KG1 (cell line): Measurements from ENCODE around the gene HDDC2.

Experiments
- DNase-seq: peaks from one replicate; lab custom pipeline; 2025; lab: John Stamatoyannopoulos, UW

The HDDC2 gene

GRCh38 chr6:125269328-125269985 lies 32.3 kb downstream of the HDDC2 start:
- no peak for DNase-seq

GRCh38 chr6:125268765-125269164 lies 33.0 kb downstream of the HDDC2 start:
- no peak for DNase-seq

GRCh38 chr6:125267806-125268523 lies 33.8 kb downstream of the HDDC2 start:
- DNase-seq: no peak

- no peak for DNase-seq
These were observed 37.3 kb downstream of the HDDC2 start for GRCh38 chr6:125264476-125264875.

DNA sequence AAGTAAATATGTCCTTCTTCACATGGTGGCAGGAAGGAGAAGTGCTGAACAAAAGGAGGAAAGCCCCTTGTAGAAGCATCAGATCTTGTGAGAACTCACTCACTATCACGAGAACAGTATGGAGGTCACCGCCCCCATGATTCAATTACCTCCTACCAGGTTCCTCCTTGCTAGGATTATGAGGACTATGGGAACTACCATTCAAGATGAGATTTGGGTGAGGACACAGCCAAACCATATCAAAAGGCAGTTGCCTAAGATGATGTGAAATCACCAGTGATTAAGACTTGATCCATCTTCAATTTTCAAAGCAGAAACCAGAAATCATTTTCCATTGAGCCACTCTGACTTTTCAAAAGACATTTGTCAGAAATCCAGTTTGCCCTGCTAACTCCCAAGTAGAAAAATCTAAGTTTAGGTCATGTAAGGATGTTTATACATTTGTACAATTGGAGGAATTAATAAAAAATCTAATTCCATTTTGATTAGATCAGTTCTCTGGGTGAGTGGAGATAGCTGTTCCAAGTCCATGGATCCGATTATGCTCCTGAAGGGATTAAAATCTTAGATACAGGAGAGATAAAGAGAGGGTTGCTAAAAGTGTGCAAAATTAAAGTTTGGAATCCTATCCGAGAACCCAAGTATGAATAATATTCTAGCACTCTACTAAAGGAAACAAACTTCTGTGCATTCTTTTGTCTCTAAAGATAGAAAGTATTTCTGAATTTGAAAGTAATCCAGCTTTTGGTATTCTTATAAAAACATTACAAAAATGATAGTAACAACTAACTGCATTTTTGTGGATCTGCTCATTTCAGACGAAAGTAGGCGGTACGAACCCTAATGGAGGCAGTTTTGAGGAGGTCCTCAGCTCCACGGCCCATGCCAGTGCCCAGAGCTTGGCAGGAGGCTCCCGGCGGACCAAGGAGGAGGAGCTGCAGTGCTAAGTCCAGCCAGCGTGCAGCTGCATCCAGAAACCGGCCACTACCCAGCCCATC lies 39.5 kb downstream of the HDDC2 start:
- DNase-seq: no peak

- no peak for DNase-seq
These were observed 42.4 kb downstream of the HDDC2 start for GRCh38 chr6:125259354-125259736.

DNA sequence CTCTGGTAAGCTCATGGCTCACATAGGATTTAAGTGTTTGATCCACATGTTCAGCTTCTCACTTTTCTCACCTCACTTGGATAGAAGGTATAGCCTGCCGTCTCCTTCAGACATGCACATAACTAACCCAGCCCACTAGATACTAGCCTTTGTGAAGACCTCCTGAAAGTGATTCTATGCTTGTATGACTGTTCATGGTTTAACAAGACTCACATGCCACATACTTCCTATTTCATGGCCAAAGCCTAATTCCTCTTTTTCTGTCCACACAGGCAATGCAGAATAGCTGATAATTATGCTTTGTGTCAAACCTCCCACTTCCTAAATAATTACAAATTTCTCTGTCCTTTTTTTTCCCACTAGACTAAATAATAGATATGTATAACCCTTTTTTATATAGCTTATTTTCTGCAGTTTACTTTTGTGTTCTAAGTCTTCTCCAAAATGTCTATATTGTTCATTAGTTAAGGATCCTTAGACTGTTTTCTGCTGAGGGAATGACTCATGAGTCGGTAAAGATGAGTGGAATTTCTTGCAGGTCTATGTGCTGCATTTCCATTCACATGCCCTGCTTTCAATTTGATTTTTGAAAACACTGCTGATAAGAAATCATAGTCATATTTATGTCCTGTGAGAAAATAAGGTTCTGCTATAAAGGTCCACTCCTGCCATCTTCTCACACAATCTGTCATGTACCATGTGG lies 43.0 kb downstream of the HDDC2 start:
- peak; percentile 16 for DNase-seq

GRCh38 chr6:125257351-125257750 lies 44.4 kb downstream of the HDDC2 start:
- DNase-seq: no peak

- DNase-seq: no peak
These were observed 46.6 kb downstream of the HDDC2 start for GRCh38 chr6:125255201-125255600.

GRCh38 chr6:125254321-125254720 lies 47.4 kb downstream of the HDDC2 start:
- no peak for DNase-seq

GRCh38 chr6:125253881-125254280 lies 47.9 kb downstream of the HDDC2 start:
- DNase-seq: no peak

DNA sequence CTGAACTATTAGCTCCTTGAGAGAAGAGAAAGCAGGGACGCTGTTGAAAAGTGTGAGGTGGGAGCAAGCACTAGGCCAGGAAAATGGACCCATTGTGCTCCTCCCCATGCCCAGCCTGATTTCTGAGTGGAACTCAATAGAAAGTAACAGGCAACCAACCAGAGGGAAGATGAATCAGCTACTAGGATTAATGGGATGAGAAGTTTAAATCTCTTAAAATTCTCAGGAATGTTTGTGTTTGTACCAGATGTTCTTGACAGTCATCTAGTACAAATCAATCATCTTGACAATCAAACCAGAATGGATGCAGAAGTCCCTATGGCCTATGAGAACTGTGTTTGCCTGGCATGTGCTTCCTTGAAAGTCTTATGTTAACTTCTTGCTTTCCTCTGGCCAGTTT lies 48.9 kb downstream of the HDDC2 start:
- DNase-seq: no peak

- DNase-seq: no peak
These were observed 50.1 kb downstream of the HDDC2 start for GRCh38 chr6:125251516-125252220.

DNA sequence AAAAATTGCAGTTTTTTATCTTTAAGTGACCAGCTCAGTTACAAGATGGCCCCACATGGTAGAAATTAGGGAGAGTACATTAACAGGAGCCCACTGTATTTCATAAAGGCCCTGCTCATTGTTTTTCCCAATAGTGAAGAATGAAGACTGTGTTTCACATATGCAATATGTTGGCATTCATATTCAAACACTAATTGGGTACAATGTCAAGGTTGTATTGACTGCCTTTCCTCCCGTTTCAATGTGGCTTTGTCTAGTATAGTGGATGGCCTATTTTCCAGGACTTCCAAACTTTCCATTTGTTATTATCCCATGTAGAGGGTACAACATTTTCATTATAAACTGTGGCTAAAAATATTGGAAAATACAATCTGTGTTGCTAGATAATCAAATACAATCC lies 51.3 kb downstream of the HDDC2 start:
- no peak for DNase-seq

DNA sequence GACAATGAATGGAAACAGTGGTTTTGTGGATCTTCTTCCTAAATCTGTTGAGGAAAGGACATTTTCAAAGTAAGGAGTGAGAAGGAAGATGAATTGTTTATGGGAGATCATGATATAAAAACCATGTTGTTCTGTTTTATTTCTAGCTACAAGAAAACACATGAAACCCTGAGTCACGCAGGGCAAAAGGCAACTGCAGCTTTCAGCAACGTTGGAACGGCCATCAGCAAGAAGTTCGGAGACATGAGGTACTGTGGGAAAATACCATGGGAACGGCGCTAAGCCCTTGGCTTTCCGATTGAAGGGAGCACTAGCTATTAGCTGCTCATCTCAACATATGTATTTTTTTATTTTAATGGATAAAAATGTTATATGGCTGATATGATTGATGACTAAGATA lies 53.6 kb downstream of the HDDC2 start:
- DNase-seq: no peak

DNA sequence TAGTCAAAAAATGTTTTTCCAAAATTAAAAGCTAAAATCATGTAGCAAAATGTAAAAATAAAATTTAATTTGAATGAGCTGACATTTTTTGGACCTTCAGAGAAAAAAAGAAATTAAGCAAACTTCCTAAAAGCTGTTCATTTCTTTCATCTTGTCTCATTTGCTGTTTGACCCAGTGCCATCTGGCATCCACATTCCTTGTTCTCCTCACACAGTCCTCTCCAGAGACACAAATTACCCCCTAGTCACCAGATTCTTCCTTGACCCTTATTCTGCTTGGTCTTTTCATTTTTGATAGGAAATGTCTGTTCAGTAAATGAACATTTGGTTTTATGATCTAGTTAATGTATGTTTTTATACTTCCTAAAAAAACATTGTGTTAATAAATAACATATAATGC lies 55.2 kb downstream of the HDDC2 start:
- no peak for DNase-seq

GRCh38 chr6:125245523-125246264 lies 56.1 kb downstream of the HDDC2 start:
- DNase-seq: no peak

- DNase-seq: no peak
These were observed 56.7 kb downstream of the HDDC2 start for GRCh38 chr6:125245109-125245508.

GRCh38 chr6:125237764-125238163 lies 64.0 kb downstream of the HDDC2 start:
- DNase-seq: no peak

DNA sequence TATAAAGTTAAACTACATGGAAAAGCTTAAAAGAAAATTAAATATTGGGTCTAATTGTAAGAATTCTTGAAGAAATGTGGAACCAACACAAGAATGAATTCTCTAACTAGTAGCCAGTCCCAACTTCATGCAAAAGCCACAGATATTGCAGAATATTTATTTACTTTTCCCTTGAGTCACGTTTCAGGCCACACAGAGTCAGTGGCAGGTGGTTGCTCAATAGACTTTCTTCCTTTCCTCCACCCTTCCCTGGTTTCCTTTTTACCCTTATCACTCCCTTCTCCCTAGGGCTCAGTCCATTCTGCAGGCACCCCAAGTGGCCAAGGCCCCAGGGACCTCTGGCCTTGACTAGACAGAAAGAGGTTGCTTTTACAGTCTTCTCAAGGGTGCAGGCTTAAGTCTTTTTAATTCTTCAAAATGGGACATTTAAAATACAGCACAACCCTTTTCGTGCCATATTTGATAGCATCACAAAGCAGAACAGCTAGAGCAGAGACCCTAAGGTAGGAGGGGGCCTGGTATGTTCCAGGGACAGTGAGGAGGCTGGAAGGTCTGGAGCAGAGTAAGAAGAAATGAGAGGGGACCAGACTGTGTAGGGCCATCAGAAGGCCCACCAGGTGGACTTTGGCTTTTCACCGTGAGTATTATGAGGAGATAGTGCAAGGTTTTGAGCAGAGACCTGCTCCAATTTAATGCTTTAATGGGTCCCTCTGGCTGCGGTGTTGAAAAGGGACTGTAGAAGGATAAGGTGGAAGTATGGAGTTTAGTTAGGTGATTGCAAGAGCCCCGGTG lies 65.0 kb downstream of the HDDC2 start:
- no peak for DNase-seq
